Skeletal muscle tissue (tissue), 4 donors: ENCODE results near the gene COX6A2. TPM values are rescaled to one million over a fixed set of nuclear protein-coding genes. Genes with fewer than 3 reads are reported as not detected.

Experiments used
- H3K27ac ChIP-seq: one replicate; pipeline ENCODE4 v1.7.0; 2013; ENCODE audit warnings: mild to moderate bottlenecking, low read depth, low read length, inconsistent platforms
- H3K27me3 ChIP-seq, 3 donors: one replicate each; pipeline ENCODE4 v1.7.0; 2013; ENCODE audit warnings: low read length in 3 of 3; ENCODE audit not compliant: control insufficient read depth in 3 of 3, insufficient read depth in 3 of 3
- H3K36me3 ChIP-seq, 3 donors: one replicate each; pipeline ENCODE4 v1.7.0; 2013; ENCODE audit warnings: low read length in 3 of 3; ENCODE audit not compliant: control insufficient read depth in 3 of 3, insufficient read depth in 3 of 3
- H3K4me1 ChIP-seq, 3 donors: one replicate each; pipeline ENCODE4 v1.7.0; 2013; ENCODE audit warnings: low read length in 3 of 3, mild to moderate bottlenecking in 3 of 3; ENCODE audit not compliant: control insufficient read depth in 3 of 3, insufficient read depth in 3 of 3
- H3K4me3 ChIP-seq, 3 donors: one replicate each; pipeline ENCODE4 v1.7.0; 2013; ENCODE audit warnings: low read length in 3 of 3
- H3K9ac ChIP-seq, 3 donors: one replicate each; pipeline ENCODE4 v1.7.0; 2013; ENCODE audit warnings: low read length in 3 of 3, mild to moderate bottlenecking in 3 of 3, moderate library complexity in 2 of 3, low read depth in 1 of 3
- H3K9me3 ChIP-seq, 3 donors: one replicate each; pipeline ENCODE4 v1.7.0; 2013; ENCODE audit warnings: low read length in 3 of 3; ENCODE audit not compliant: control insufficient read depth in 3 of 3
- total RNA-seq: library from RNA; depleted of rRNA; stranded (reverse); fragments of >200 nt; gene quantifications from one replicate; pipeline ENCODE4 v1.2.3, GENCODE V29; 2014
- donor health status: Osteomylitis.

The COX6A2 gene
- total RNA-seq, 1 donor from 2014 or later = 49.1 TPM

- H3K27ac ChIP-seq = no peak overlapping the region
- H3K36me3 ChIP-seq = peaks cover 38 to 45% (median 45%) of the 10 kb centered on the region in 3 donors
- H3K27me3 ChIP-seq = no peaks in the 10 kb centered on the region
These were observed 34.0 kb upstream of the COX6A2 start for GRCh38 chr16:31461921-31462804.

GRCh38 chr16:31461201-31461920 lies 33.2 kb upstream of the COX6A2 start:
- Histone ChIP-seq H3K36me3 (peaks cover 31 to 39% (median 37%) of the 10 kb centered on the region in 3 donors), H3K4me3 (no peak overlapping the region), H3K4me1 (peaks cover 29 to 31% (median 30%) of the 10 kb centered on the region in 3 donors), H3K27ac (no peak overlapping the region), H3K9me3 (no peaks in the 10 kb centered on the region), H3K27me3 (no peaks in the 10 kb centered on the region), H3K9ac (no peak overlapping the region)

More at GRCh38 chr16:31461921-31462804, 34.0 kb upstream of the COX6A2 start:
- no peak overlapping the region for H3K4me3 ChIP-seq
- no peak overlapping the region for H3K9ac ChIP-seq
- peaks cover 21 to 23% (median 22%) of the 10 kb centered on the region in 3 donors for H3K4me1 ChIP-seq
- no peaks in the 10 kb centered on the region for H3K9me3 ChIP-seq

GRCh38 chr16:31460582-31461002 lies 32.4 kb upstream of the COX6A2 start:
- Histone ChIP-seq H3K36me3 (peaks cover 27 to 31% (median 29%) of the 10 kb centered on the region in 3 donors), H3K27ac (peak overlapping the region; percentile 57), H3K9me3 (no peaks in the 10 kb centered on the region), H3K4me3 (peak overlapping the region; percentile 62 to 83 (median 82)), H3K4me1 (peaks cover 35 to 37% (median 36%) of the 10 kb centered on the region in 3 donors), H3K27me3 (no peaks in the 10 kb centered on the region), H3K9ac (peak overlapping the region in 2 of 3 donors; percentile 47 to 62)

DNA sequence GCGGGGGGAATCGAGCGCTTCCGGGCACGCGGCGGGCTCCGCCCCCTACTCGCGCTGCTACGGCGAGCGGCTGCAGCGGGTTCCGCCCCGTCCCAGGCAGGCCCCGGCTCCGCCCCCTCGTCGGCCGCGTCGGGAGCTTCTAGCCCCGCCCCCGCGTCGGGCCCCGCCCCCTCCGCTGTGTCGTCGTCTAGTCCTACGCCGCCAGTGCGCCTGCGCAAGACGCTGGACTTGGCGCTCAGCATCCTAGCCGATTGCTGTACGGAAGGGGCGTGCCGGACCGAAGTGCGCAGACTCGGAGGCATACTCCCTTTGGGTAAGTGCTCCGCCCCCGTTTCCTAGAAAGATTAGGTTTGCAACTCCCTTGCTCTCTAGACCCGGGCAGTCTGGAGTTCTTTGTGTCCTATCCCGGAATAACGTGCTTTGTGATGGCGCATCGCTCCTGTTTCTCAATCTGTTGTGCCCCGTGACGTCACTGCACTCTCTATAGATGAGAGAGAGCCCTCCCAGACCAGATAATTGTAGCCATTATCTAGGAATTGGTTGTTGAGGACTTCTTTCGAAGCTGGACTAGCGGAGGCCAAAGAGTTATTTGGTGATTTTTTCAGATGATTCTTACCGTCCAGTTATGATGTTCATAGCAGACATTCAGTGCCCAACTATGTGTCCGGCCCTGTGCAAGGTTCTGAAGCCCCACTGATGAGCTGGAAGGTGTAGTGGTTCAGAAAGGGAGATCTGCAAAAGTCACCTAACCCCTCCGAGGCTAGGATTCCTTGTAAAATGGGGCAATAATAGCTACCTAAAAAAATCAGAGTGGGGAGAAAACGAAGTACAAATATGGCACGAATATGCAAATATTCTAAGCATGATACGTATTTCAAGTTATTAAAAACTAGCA lies 31.8 kb upstream of the COX6A2 start:
- no peaks in the 10 kb centered on the region for H3K27me3 ChIP-seq
- peaks cover 22 to 26% (median 26%) of the 10 kb centered on the region in 3 donors for H3K36me3 ChIP-seq
- peak overlapping the region; percentile 97 for H3K27ac ChIP-seq
- peaks cover 42 to 43% (median 42%) of the 10 kb centered on the region in 3 donors for H3K4me1 ChIP-seq
- peak overlapping the region; percentile 88 to 97 (median 96) for H3K4me3 ChIP-seq
- no peaks in the 10 kb centered on the region for H3K9me3 ChIP-seq
- H3K9ac ChIP-seq = peak overlapping the region; percentile 95 to 99 (median 98)

DNA sequence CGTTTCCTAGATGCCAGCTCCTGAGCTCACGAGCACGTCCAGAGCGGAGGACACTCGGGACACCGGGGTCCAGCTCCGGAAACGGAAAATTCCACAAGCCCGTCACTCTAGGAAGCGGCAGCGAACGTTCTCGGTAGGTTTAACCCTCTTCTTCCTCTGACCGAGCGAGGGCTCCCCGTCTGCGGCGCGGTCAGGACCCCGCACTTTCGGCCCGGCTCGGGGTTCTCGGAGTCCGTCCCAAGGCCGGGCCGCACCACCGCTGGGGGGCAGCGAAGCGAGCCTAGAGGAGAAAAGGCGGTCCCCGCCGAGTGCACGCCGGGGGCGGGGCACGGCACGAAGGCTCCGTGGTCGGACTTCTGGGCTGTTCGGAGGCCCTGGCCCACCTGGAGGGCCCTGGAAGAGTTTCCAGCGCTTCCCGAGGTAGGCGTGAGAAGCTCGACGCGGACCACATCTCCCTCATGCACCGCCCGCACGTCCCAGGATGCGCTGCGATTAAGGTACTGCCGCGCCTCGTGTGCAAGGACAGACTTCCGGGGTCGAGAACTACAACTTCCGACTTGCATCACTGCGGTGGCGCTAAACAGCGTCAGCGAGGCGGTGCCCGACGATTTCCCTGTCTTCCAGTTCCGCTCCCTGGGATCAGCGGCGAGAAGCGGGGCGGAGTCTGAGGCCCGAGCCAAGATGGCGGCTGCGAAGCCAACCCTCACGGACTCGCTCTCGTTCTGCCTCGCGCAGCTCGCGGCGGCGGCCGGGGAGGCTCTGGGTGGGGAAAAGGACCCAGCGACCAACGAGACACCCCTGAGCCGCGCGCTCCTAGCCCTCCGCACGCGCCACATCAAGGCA lies 30.9 kb upstream of the COX6A2 start, which contains the start of gene ARMC5:
Gene ARMC5 (plus strand): TSS at position 658 of the 843 bp plus-strand sequence. CDS start 24 bp downstream, at position 682.
- peak within 1 kb of the TSS; percentile 97 for H3K27ac ChIP-seq
- H3K9ac ChIP-seq = peak within 1 kb of the TSS; percentile 95 to 99 (median 98)
- H3K36me3 ChIP-seq = peaks cover 17 to 21% (median 20%) of the 10 kb centered on the region in 3 donors
- H3K4me3 ChIP-seq = peak within 1 kb of the TSS; percentile 88 to 97 (median 96)
- H3K4me1 ChIP-seq = peaks cover 43 to 46% (median 44%) of the 10 kb centered on the region in 3 donors
- H3K9me3 ChIP-seq = no peaks in the 10 kb centered on the region
- no peaks in the 10 kb centered on the region for H3K27me3 ChIP-seq

DNA sequence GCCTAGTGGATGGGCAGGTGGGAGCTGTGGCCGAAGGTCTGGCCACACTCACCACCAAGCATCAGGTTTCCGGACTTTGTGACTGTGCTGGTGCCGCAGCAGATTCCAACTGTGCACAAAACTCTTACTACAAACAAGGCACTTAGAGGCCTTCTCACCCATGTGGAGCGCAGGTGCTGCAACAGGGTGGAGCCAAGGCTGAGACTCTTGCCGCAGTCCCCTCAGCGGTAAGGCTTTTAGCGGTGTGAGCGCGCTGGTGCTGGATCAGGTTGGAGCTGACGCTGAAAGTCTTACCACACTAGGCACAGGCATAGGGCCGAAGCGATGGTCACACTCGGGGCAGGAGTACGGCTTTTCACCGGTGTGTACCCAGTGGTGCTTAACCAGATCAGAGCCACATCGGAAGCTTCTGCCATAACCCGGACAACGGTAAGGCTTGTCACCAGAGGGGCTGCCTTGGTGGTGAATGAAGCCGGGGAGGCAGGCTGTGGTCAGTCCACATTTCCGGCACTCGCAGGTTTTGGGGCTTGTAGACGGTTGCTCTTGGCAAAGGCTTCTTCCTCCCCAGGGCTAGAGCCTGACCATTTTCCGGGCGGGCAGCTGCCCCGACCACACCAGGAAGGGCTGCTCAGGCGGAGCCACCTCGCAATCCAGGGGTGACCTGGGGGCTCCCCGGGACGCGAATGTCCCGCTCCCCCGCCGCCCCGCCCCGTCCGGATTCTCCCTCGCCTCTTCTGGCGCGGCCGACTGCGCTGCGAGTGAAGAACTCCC lies 30.1 kb upstream of the COX6A2 start:
- Histone ChIP-seq H3K9me3 (no peaks in the 10 kb centered on the region), H3K9ac (peak overlapping the region; percentile 95 to 99 (median 98)), H3K27ac (peak overlapping the region; percentile 97), H3K4me1 (peaks cover 49 to 52% (median 50%) of the 10 kb centered on the region in 3 donors), H3K27me3 (no peaks in the 10 kb centered on the region), H3K36me3 (peaks cover 12 to 14% (median 14%) of the 10 kb centered on the region in 3 donors), H3K4me3 (peak overlapping the region; percentile 88 to 97 (median 96))

- peak overlapping the region; percentile 95 to 99 (median 98) for H3K9ac ChIP-seq
- H3K27me3 ChIP-seq = no peaks in the 10 kb centered on the region
- H3K27ac ChIP-seq = peak overlapping the region; percentile 97
- H3K9me3 ChIP-seq = no peaks in the 10 kb centered on the region
- peaks cover 58 to 62% (median 62%) of the 10 kb centered on the region in 3 donors for H3K4me1 ChIP-seq
- H3K4me3 ChIP-seq = peak overlapping the region; percentile 43 to 97 (median 96)
- H3K36me3 ChIP-seq = peaks cover 3 to 8% (median 6%) of the 10 kb centered on the region in 3 donors
These were observed 28.8 kb upstream of the COX6A2 start for GRCh38 chr16:31456988-31457360.

- H3K36me3 ChIP-seq = peaks cover 0 to 4% (median 3%) of the 10 kb centered on the region in 3 donors
- H3K9ac ChIP-seq = peak overlapping the region in 2 of 3 donors; percentile 40 to 50
- no peaks in the 10 kb centered on the region for H3K9me3 ChIP-seq
- peak overlapping the region in 2 of 3 donors; percentile 22 to 35 for H3K4me3 ChIP-seq
- H3K27me3 ChIP-seq = no peaks in the 10 kb centered on the region
- no peak overlapping the region for H3K27ac ChIP-seq
- peaks cover 63 to 70% (median 66%) of the 10 kb centered on the region in 3 donors for H3K4me1 ChIP-seq
These were observed 27.6 kb upstream of the COX6A2 start for GRCh38 chr16:31455601-31456314.
